GM12875 (cell line): ENCODE data around the gene GALC.

Source experiments
- H3K4me3 ChIP-seq: one replicate; pipeline ENCODE4 v1.5.1; 2011; ENCODE audit warnings: low read depth, low read length, control low read depth
- TF ChIP-seq, protein P1 (sequence below): IDR thresholded peaks from 2 replicates; pipeline ENCODE4 v1.5.1; 2011; ENCODE audit warnings: low read depth, mild to moderate bottlenecking, control low read depth, inconsistent platforms, low read length, moderate library complexity, borderline replicate concordance; ENCODE audit not compliant: insufficient read depth

Gene GALC

DNA sequence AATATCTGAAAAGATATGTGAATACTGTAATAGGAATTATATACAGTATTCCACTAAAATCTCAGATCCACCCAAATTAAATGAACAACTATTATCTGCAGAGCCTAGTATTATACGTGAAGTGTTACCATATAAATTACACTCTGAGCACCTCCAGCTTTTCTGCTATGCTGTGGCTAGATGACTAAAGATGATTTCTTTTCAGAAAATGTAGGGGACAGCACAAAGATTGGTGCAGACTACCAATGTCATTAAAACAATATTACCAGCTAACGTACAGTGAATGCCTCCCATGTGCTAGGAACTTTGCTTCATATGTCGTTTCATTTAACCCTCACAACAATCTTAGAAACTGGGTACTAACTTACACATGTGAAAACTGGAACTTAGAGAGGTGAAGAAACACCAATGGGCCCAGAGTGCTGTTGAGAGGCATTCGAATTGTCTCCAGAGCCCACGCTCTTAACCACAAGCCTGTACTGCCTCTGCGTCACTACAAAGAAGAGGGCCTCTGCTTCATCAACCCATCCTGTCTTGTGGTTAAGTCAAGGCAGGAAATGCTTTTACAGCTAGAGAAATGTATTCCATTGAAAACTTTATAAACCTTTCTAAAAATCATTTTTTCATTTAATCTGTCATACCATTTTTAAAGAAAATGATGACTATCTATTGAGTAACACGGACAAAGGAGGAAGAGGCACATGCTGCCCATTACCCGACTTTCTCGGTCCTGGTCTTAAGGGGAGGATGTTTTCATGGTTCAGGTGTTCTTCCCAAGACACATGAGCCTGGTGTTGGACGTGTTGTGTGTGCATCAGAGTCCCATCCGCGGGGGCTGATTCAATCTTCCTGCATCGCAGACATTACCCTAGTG, 13.2 kb upstream of the GALC start:
- TF ChIP-seq, protein P1, sequence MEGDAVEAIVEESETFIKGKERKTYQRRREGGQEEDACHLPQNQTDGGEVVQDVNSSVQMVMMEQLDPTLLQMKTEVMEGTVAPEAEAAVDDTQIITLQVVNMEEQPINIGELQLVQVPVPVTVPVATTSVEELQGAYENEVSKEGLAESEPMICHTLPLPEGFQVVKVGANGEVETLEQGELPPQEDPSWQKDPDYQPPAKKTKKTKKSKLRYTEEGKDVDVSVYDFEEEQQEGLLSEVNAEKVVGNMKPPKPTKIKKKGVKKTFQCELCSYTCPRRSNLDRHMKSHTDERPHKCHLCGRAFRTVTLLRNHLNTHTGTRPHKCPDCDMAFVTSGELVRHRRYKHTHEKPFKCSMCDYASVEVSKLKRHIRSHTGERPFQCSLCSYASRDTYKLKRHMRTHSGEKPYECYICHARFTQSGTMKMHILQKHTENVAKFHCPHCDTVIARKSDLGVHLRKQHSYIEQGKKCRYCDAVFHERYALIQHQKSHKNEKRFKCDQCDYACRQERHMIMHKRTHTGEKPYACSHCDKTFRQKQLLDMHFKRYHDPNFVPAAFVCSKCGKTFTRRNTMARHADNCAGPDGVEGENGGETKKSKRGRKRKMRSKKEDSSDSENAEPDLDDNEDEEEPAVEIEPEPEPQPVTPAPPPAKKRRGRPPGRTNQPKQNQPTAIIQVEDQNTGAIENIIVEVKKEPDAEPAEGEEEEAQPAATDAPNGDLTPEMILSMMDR, result no peak
- H3K4me3 ChIP-seq, result peak overlapping the region; percentile 46

GRCh38 chr14:88005050-88005481, 12.1 kb upstream of the GALC start, which contains the start of gene GPR65:
Gene GPR65 (plus strand): TSS chr14:88005135. CDS start chr14:88010848, 5,713 bp downstream.
- H3K4me3 ChIP-seq, result peak within 1 kb of the TSS; percentile 55
- TF ChIP-seq, protein P1, result no peak

- TF ChIP-seq, protein P1, result no peak
- no peak overlapping the region for H3K4me3 ChIP-seq
Observed at GRCh38 chr14:88004506-88005036, 11.6 kb upstream of the GALC start.

GRCh38 chr14:88003425-88003824, 10.4 kb upstream of the GALC start:
- TF ChIP-seq, protein P1, result no peak
- H3K4me3 ChIP-seq, result no peak overlapping the region

DNA sequence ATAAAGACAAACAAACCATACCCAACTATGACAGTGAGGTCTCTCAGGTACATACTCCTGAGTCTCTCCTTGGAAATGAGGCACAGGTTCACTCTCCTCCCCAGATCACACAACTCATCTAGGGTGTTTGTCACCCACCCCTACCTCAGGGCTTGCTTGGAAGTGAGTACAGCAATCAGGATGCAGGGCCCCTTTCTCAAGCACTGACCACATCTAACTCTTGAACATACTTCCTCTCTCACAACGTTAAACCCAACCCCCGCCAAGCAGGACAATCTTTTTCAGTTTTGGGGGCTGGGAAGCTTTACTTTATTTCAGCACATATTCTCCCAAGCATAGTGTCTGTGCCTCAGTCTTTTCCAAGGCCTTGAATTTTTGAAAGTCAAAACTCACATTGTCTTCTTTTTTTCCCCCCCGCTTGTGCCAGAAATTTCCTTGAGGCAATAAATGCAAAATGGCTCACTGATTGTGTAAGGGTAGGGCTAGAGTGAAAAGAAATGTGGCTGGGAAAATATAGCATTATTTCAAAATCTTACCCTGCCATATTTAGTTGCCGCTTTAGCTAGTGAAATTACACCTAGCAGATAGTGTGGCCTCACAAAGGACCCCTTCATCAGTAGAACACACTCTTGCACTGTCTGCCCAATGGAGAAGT, 9.6 kb upstream of the GALC start:
- TF ChIP-seq, protein P1, result no peak
- H3K4me3 ChIP-seq, result no peak overlapping the region

- H3K4me3 ChIP-seq, result no peak overlapping the region
- TF ChIP-seq, protein P1, result no peak
Observed at GRCh38 chr14:87999277-87999676, 6.3 kb upstream of the GALC start.
